Right hindlimb (tissue), 1 donor: ENCODE results near the gene NPTN.

ENCODE experiments used
- DNase-seq: peaks from one replicate; pipeline ENCODE4 v3.0.0-alpha.2; 2018

NPTN gene

GRCh38 chr15:73517566-73517965 lies 115.6 kb downstream of the NPTN start:
- DNase-seq: no peak

DNA sequence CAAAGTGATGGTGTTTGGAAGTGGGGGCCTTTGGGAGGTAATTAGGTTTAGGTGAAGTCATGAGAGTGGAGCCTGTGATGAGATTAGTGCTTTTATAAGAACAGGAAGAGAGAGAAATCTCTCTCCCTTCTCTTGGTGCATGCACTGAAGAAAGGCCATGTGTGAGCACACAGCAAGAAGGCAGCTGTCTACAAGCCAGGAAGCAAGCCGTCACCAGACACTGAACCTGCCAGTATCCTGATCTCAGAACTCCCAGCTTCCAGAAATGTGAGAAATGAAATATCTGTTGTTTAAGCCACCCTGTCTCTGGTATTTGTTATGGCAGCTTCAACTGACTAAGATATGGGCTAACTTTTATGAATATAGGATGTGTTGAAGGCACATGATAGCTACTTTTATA lies 117.7 kb downstream of the NPTN start:
- no peak for DNase-seq
